GM12878 (cell line): ENCODE results near the gene SENP6. TPM values are rescaled to one million over a fixed set of nuclear protein-coding genes. Genes with fewer than 3 reads are reported as not detected.

Experiments used
- ATF7 ChIP-seq: fragments of 450-650 bp; IDR thresholded peaks from 2 replicates; pipeline ENCODE4 v1.6.1; 2016; ENCODE audit warnings: low read depth, mild to moderate bottlenecking
- BCL11A ChIP-seq: IDR thresholded peaks from 2 replicates; pipeline ENCODE4 v1.6.1; 2011; ENCODE audit warnings: low read depth, low read length
- BMI1 ChIP-seq: fragments of 450-650 bp; IDR thresholded peaks from 2 replicates; pipeline ENCODE4 v1.6.1; 2016; ENCODE audit warnings: mild to moderate bottlenecking, moderate library complexity, borderline replicate concordance
- CEBPB ChIP-seq, 2 experiments: fragments of 150-350 bp in 1 of 2; IDR thresholded peaks; 2 replicates each; pipeline ENCODE4 v1.6.1; 2012 to 2014; ENCODE audit warnings: low read depth in 2 of 2, low read length in 2 of 2, borderline replicate concordance in 1 of 2, inconsistent platforms in 1 of 2
- E2F4 ChIP-seq: IDR thresholded peaks from 2 replicates; pipeline ENCODE4 v1.6.1; 2012; ENCODE audit warnings: low read depth, low read length, improper control_type of control experiment
- ETV6 ChIP-seq, 2 experiments: fragments of 450-650 bp in 1 of 2; IDR thresholded peaks in 1 of 2; conservative IDR thresholded peaks in 1 of 2; 2 replicates each; pipeline ENCODE4 v1.6.1; 2014; ENCODE audit warnings: antibody characterized with exemption in 1 of 2, borderline replicate concordance in 1 of 2, low read depth in 1 of 2, mild to moderate bottlenecking in 1 of 2, moderate library complexity in 1 of 2
- FOXK2 ChIP-seq: fragments of 450-650 bp; IDR thresholded peaks from 2 replicates; pipeline ENCODE4 v1.6.1; 2017; ENCODE audit warnings: mild to moderate bottlenecking, moderate library complexity
- IRF4 ChIP-seq: IDR thresholded peaks from 2 replicates; pipeline ENCODE4 v1.6.1; 2011; ENCODE audit warnings: low read depth, low read length
- JUNB ChIP-seq: IDR thresholded peaks from 2 replicates; pipeline ENCODE4 v1.6.1; 2016; ENCODE audit warnings: antibody characterized with exemption, mild to moderate bottlenecking
- JUND ChIP-seq: IDR thresholded peaks from 2 replicates; pipeline ENCODE4 v1.6.1; 2012; ENCODE audit warnings: low read depth, mild to moderate bottlenecking, low read length, improper control_type of control experiment, moderate library complexity
- MEF2A ChIP-seq: IDR thresholded peaks from 2 replicates; pipeline ENCODE4 v1.6.1; 2011; ENCODE audit warnings: low read depth, mild to moderate bottlenecking, low read length, moderate library complexity; ENCODE audit not compliant: insufficient read depth
- MYB ChIP-seq: fragments of 150-350 bp; IDR thresholded peaks from 2 replicates; pipeline ENCODE4 v1.6.1; 2014; ENCODE audit warnings: mild to moderate bottlenecking, low read depth, low read length, borderline replicate concordance
- NFXL1 ChIP-seq: fragments of 450-650 bp; IDR thresholded peaks from 2 replicates; pipeline ENCODE4 v1.6.1; 2017; ENCODE audit warnings: antibody characterized with exemption, mild to moderate bottlenecking, borderline replicate concordance
- NFYA ChIP-seq: IDR thresholded peaks from 2 replicates; pipeline ENCODE4 v1.6.1; 2011; ENCODE audit warnings: low read depth, mild to moderate bottlenecking, low read length, improper control_type of control experiment, borderline replicate concordance
- NR2C1 ChIP-seq: fragments of 450-650 bp; IDR thresholded peaks from 2 replicates; pipeline ENCODE4 v1.6.1; 2017; ENCODE audit warnings: antibody characterized with exemption, mild to moderate bottlenecking, moderate library complexity
- PKNOX1 ChIP-seq: fragments of 450-650 bp; IDR thresholded peaks from 2 replicates; pipeline ENCODE4 v1.6.1; 2016; ENCODE audit warnings: mild to moderate bottlenecking
- POLR2A ChIP-seq: IDR thresholded peaks from 2 replicates; pipeline ENCODE4 v1.6.1; 2011; ENCODE audit warnings: low read depth, mild to moderate bottlenecking, low read length
- RBBP5 ChIP-seq: fragments of 200-600 bp; sonication (generic); conservative IDR thresholded peaks from 2 replicates; pipeline ENCODE4 v1.6.1; 2016
- RFX5 ChIP-seq: IDR thresholded peaks from 2 replicates; pipeline ENCODE4 v1.6.1; 2011; ENCODE audit warnings: low read depth, low read length, improper control_type of control experiment
- SP1 ChIP-seq: IDR thresholded peaks from one replicate; pipeline ENCODE4 v1.6.1; 2011; ENCODE audit warnings: low read depth, low read length
- SREBF1 ChIP-seq: IDR thresholded peaks from 2 replicates; pipeline ENCODE4 v1.6.1; 2012; ENCODE audit warnings: mild to moderate bottlenecking, low read length
- TAF1 ChIP-seq: IDR thresholded peaks from 2 replicates; pipeline ENCODE4 v1.6.1; 2011; ENCODE audit warnings: mild to moderate bottlenecking, low read depth, low read length, borderline replicate concordance
- TCF12 ChIP-seq: IDR thresholded peaks from 2 replicates; pipeline ENCODE4 v1.6.1; 2011; ENCODE audit warnings: low read depth, mild to moderate bottlenecking, low read length
- ZNF24 ChIP-seq: fragments of 450-650 bp; IDR thresholded peaks from 2 replicates; pipeline ENCODE4 v1.6.1; 2017; ENCODE audit warnings: antibody characterized with exemption, mild to moderate bottlenecking
- ZSCAN29 ChIP-seq: fragments of 450-650 bp; IDR thresholded peaks from 2 replicates; pipeline ENCODE4 v1.6.1; 2017; ENCODE audit warnings: mild to moderate bottlenecking, moderate library complexity
- polyA plus RNA-seq, 11 experiments: library from polyadenylated mRNA; depleted of rRNA in 4 of 11; unstranded in 6 of 11; stranded (reverse) in 5 of 11; fragments of >200 nt; fragmentation: Nextera tagmentation in 4 of 11; fragmentation: Illumina TruSeq in 1 of 11; extraction: Ambion mirVana in 4 of 11; extraction: Trizol in 1 of 11; gene quantifications; 1 replicate in 1 of 11; 2 replicates in 10 of 11; pipeline versions ENCODE4 v1.2.1 to v1.2.3, GENCODE V29; 2011 to 2016; ENCODE audit warnings: inconsistent platforms in 2 of 11, missing spikeins in 2 of 11, low read depth in 1 of 11
- total RNA-seq, 4 experiments: library from RNA; depleted of rRNA in 3 of 4; stranded (reverse); fragments of >200 nt in 3 of 4; fragmentation: Illumina TruSeq in 1 of 4; extraction: Trizol in 1 of 4; gene quantifications; 2 replicates each; pipeline versions ENCODE4 v1.2.1 to v1.2.3, GENCODE V29; 2013 to 2021
- TF ChIP-seq, protein P1 (sequence below): fragments of 450-650 bp; formaldehyde crosslinking; IDR thresholded peaks from 2 replicates; pipeline ENCODE4 v1.4.0; 2020; ENCODE audit warnings: mild to moderate bottlenecking, moderate library complexity

Gene SENP6
- total and polyA plus RNA-seq, 10 of the 15 experiments (the other 5 are each of a cell fraction or from before 2014, with no cell fraction given) = 10.7 to 70.0 (median 42.3) TPM

DNA sequence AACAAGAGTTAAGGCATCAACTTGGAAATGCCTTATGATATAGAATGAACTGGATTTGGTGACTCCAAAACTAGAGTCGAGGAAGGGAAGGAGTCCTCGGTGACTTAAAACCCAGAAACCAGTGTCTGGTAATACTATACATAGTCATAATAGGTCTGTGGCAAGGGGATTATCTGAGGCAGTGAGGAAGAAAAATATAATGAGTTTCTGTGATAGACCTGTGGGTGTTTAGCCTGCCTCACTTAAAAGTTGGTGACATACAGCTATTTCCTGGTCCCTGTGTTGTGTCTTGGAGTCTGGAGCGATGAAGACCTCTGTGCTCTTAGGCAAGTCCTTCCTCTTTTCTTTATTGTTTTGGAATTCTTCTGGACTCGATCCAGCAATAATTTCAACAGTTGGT is 142.3 kb downstream of the SENP6 start (continued):
- no peak for TF ChIP-seq E2F4
- TF ChIP-seq ATF7 = peak; percentile 58; the same call in 1 of the 2 replicates
- no peak for TF ChIP-seq TCF12
- TF ChIP-seq IRF4 = no peak
- no peak for TF ChIP-seq RFX5
- TF ChIP-seq SREBF1 = no peak
- TF ChIP-seq JUND = no peak
- TF ChIP-seq TAF1 = no peak
- TF ChIP-seq ZSCAN29 = no peak
- TF ChIP-seq NFYA = no peak
- TF ChIP-seq PKNOX1 = 0 out of 2 replicates have a peak, but pooled peaks have one; percentile 9
- no peak for TF ChIP-seq MEF2A
- TF ChIP-seq, protein P1, sequence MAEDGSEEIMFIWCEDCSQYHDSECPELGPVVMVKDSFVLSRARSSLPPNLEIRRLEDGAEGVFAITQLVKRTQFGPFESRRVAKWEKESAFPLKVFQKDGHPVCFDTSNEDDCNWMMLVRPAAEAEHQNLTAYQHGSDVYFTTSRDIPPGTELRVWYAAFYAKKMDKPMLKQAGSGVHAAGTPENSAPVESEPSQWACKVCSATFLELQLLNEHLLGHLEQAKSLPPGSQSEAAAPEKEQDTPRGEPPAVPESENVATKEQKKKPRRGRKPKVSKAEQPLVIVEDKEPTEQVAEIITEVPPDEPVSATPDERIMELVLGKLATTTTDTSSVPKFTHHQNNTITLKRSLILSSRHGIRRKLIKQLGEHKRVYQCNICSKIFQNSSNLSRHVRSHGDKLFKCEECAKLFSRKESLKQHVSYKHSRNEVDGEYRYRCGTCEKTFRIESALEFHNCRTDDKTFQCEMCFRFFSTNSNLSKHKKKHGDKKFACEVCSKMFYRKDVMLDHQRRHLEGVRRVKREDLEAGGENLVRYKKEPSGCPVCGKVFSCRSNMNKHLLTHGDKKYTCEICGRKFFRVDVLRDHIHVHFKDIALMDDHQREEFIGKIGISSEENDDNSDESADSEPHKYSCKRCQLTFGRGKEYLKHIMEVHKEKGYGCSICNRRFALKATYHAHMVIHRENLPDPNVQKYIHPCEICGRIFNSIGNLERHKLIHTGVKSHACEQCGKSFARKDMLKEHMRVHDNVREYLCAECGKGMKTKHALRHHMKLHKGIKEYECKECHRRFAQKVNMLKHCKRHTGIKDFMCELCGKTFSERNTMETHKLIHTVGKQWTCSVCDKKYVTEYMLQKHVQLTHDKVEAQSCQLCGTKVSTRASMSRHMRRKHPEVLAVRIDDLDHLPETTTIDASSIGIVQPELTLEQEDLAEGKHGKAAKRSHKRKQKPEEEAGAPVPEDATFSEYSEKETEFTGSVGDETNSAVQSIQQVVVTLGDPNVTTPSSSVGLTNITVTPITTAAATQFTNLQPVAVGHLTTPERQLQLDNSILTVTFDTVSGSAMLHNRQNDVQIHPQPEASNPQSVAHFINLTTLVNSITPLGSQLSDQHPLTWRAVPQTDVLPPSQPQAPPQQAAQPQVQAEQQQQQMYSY (CRISPR knock-in tag) = no peak
- no peak for TF ChIP-seq CEBPB (IDR thresholded peaks at IDR 0.05; ENCODE audit: borderline replicate concordance in 1 of 2, low read depth in 2 of 2, low read length in 2 of 2)
- no peak for TF ChIP-seq ZNF24
- no peak for TF ChIP-seq NFXL1
- no peak for TF ChIP-seq JUNB
- no peak for TF ChIP-seq POLR2A
- TF ChIP-seq FOXK2 = no peak
- no peak for TF ChIP-seq RBBP5
- no peak for TF ChIP-seq MYB
- peak; percentile 70; the same call in 1 of the 2 replicates for TF ChIP-seq BCL11A
- no peak for TF ChIP-seq ETV6 (conservative IDR thresholded peaks at IDR 0.05 in 1 of 2, IDR thresholded peaks at IDR 0.05 in 1 of 2; ENCODE audit: borderline replicate concordance in 1 of 2, low read depth in 1 of 2)
- no peak for TF ChIP-seq BMI1
- no peak for TF ChIP-seq SP1
- TF ChIP-seq NR2C1 = no peak
